SU-DHL-6 (cell line): ENCODE measurements around the gene MAB21L4.

ENCODE experiments used
- H2AFZ ChIP-seq: fragments of 200-600 bp; sonication (generic); 2 replicates; pipeline ENCODE4 v1.6.1; 2014; ENCODE audit warnings: low read depth, mild to moderate bottlenecking, moderate library complexity, mixed read lengths, antibody characterized with exemption, low read length; ENCODE audit not compliant: severe bottlenecking
- H3F3A ChIP-seq: fragments of 200-600 bp; shearing (Covaris generic); 2 replicates; pipeline ENCODE4 v1.6.0; 2016; ENCODE audit warnings: antibody characterized with exemption, mild to moderate bottlenecking; ENCODE audit not compliant: insufficient read depth
- H3K27ac ChIP-seq: fragments of 200-600 bp; sonication (generic); 2 replicates; pipeline ENCODE4 v1.5.1; 2016; ENCODE audit warnings: low read depth, mild to moderate bottlenecking, low read length, moderate library complexity, mixed read lengths
- H3K27me3 ChIP-seq: fragments of 200-600 bp; sonication (generic), shearing (Covaris generic); 2 replicates; pipeline ENCODE4 v1.6.0; 2014; ENCODE audit warnings: mild to moderate bottlenecking, low read length
- H3K36me3 ChIP-seq: fragments of 200-600 bp; sonication (generic); 2 replicates; pipeline ENCODE4 v1.6.1; 2014; ENCODE audit warnings: mild to moderate bottlenecking, low read length, mixed read lengths
- H3K4me2 ChIP-seq: fragments of 300-600, 200-600 bp; shearing (Covaris generic), sonication (generic); 2 replicates; pipeline ENCODE4 v1.6.0; 2014; ENCODE audit warnings: low read length, low read depth, mild to moderate bottlenecking; ENCODE audit not compliant: poor library complexity, severe bottlenecking
- H3K4me3 ChIP-seq: fragments of 200-600 bp; sonication (generic); 2 replicates; pipeline ENCODE4 v1.5.1; 2014; ENCODE audit warnings: antibody characterized with exemption, low read length, mild to moderate bottlenecking, mixed read lengths; ENCODE audit not compliant: insufficient read depth, poor library complexity, severe bottlenecking
- H3K79me2 ChIP-seq: fragments of 200-600 bp; sonication (generic); 2 replicates; pipeline ENCODE4 v1.6.1; 2014; ENCODE audit warnings: mild to moderate bottlenecking, low read length, moderate library complexity; ENCODE audit not compliant: insufficient read depth
- H3K9ac ChIP-seq: fragments of 200-600 bp; sonication (generic); 2 replicates; pipeline ENCODE4 v1.7.0; 2014; ENCODE audit warnings: mild to moderate bottlenecking, low read length
- H3K9me2 ChIP-seq: fragments of 200-600 bp; sonication (generic); replicated peaks from 2 replicates; pipeline ENCODE4 v1.6.1; 2014; ENCODE audit warnings: low read length; ENCODE audit not compliant: insufficient read depth
- H3K9me3 ChIP-seq: fragments of 200-600 bp; sonication (generic); 2 replicates; pipeline ENCODE4 v1.6.1; 2014; ENCODE audit warnings: low read length, mixed read lengths; ENCODE audit not compliant: insufficient read depth
- H4K20me1 ChIP-seq: fragments of 200-600 bp; sonication (generic); 2 replicates; pipeline ENCODE4 v1.6.1; 2014; ENCODE audit warnings: low read depth, mild to moderate bottlenecking, antibody characterized with exemption, low read length, moderate library complexity, mixed read lengths
- CTCF ChIP-seq: fragments of 200-600 bp; sonication (generic); IDR thresholded peaks from one replicate; pipeline ENCODE4 v1.5.1; 2017; ENCODE audit warnings: antibody characterized with exemption, mild to moderate bottlenecking, low read length, moderate library complexity; ENCODE audit not compliant: insufficient read depth, poor library complexity, severe bottlenecking
- EZH2phosphoT487 ChIP-seq: fragments of 200-600 bp; sonication (generic), shearing (Covaris generic); conservative IDR thresholded peaks from 2 replicates; pipeline ENCODE4 v1.6.1; 2018; ENCODE audit warnings: mild to moderate bottlenecking, antibody characterized with exemption, low read length, moderate library complexity, mixed read lengths

Gene MAB21L4

DNA sequence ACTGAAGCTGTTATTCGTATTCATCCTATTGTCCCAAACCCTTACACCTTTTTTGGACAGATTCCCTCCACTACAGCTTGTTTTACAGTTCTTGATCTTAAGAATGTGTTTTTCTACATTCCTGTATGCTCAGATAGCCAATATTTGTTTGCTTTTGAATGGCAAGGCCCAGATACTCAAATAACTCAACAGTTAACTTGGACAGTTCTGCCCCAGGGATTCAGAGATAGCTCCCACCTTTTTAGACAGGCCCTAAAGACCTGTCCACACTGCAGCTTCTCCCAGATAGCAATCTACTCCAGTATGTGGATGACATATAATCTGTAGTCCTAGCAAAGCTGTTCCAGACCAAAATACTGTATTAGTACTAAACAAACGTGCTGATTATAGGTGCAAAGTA, 34.4 kb downstream of the MAB21L4 start:
- Histone ChIP-seq H3K9me2 (no peaks in the 10 kb centered on the region), H3K27ac (no peak overlapping the region), H3K4me3 (no peak overlapping the region), H3F3A (no peaks in the 10 kb centered on the region), H3K79me2 (no peaks in the 10 kb centered on the region), H3K27me3 (no peaks in the 10 kb centered on the region), H2AFZ (no peak overlapping the region), H3K9me3 (no peaks in the 10 kb centered on the region), H4K20me1 (no peaks in the 10 kb centered on the region), H3K36me3 (no peaks in the 10 kb centered on the region), H3K4me2 (no peak overlapping the region), H3K9ac (no peak overlapping the region)
- TF ChIP-seq EZH2phosphoT487 (no peak), CTCF (no peak)

DNA sequence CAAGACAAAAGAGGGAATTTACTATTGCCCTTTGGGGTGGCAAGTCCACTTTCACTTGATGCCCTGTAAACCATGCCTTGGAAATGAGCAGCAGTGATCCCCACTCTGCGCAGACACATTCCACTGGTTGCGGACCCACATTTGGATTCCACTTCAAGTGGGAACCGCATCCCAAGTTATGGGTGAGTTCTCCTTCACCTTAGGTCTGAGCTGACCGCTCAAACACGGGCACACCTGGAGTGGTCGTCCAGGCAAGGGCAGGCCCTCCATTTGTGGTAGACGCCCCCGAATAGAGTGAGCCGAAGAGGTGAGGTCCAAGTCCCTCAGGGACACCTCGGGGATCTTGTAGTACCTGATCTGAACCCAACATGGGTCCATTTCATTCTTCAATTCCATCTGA, 37.1 kb downstream of the MAB21L4 start:
- TF ChIP-seq CTCF (no peak), EZH2phosphoT487 (no peak)
- H2AFZ ChIP-seq, result no peak overlapping the region

GRCh38 chr2:240858321-240858720, 37.6 kb downstream of the MAB21L4 start:
- no peaks in the 10 kb centered on the region for H3K9me2 ChIP-seq
- H3K27me3 ChIP-seq, result no peaks in the 10 kb centered on the region
- H3K36me3 ChIP-seq, result no peaks in the 10 kb centered on the region
- H3K4me2 ChIP-seq, result no peak overlapping the region
- no peak for TF ChIP-seq EZH2phosphoT487
- TF ChIP-seq CTCF, result no peak
- H4K20me1 ChIP-seq, result no peaks in the 10 kb centered on the region
- no peaks in the 10 kb centered on the region for H3K79me2 ChIP-seq
- H3K27ac ChIP-seq, result no peak overlapping the region
- no peak overlapping the region for H3K9ac ChIP-seq
- H2AFZ ChIP-seq, result no peak overlapping the region
- H3F3A ChIP-seq, result no peaks in the 10 kb centered on the region
- H3K9me3 ChIP-seq, result 0 out of 2 replicates have a peak, but pooled peaks cover 6% of the 10 kb centered on the region
- H3K4me3 ChIP-seq, result no peak overlapping the region

More for the DNA sequence above, 37.1 kb downstream of the MAB21L4 start:
- H3F3A ChIP-seq, result no peaks in the 10 kb centered on the region
- no peak overlapping the region for H3K4me3 ChIP-seq
- H3K27ac ChIP-seq, result no peak overlapping the region
- H3K9ac ChIP-seq, result no peak overlapping the region
- H3K27me3 ChIP-seq, result no peaks in the 10 kb centered on the region
- H3K9me3 ChIP-seq, result 0 out of 2 replicates have a peak, but pooled peaks cover 6% of the 10 kb centered on the region
- no peaks in the 10 kb centered on the region for H3K9me2 ChIP-seq
- H4K20me1 ChIP-seq, result no peaks in the 10 kb centered on the region
- H3K36me3 ChIP-seq, result no peaks in the 10 kb centered on the region
- no peaks in the 10 kb centered on the region for H3K79me2 ChIP-seq
- H3K4me2 ChIP-seq, result no peak overlapping the region
